Erythroblast (primary cell): ENCODE measurements around the gene TJP1.
"Not testable (repeated sequence)": the region's sequence is repeated elsewhere in the genome, so short reads cannot be mapped to it uniquely, and the experiment has no call there.

Experiments used
- DNase-seq, 2 experiments: peaks; one replicate each; lab custom pipeline; 2025; lab: John Stamatoyannopoulos, UW
- GATA1 ChIP-seq: IDR thresholded peaks from 2 replicates; pipeline ENCODE4 v1.6.1; 2011; ENCODE audit warnings: low read depth, mild to moderate bottlenecking, control low read depth, low read length, moderate library complexity
- POLR2A ChIP-seq: IDR thresholded peaks from 2 replicates; pipeline ENCODE4 v1.6.1; 2011; ENCODE audit warnings: mild to moderate bottlenecking, low read length

The TJP1 gene

DNA sequence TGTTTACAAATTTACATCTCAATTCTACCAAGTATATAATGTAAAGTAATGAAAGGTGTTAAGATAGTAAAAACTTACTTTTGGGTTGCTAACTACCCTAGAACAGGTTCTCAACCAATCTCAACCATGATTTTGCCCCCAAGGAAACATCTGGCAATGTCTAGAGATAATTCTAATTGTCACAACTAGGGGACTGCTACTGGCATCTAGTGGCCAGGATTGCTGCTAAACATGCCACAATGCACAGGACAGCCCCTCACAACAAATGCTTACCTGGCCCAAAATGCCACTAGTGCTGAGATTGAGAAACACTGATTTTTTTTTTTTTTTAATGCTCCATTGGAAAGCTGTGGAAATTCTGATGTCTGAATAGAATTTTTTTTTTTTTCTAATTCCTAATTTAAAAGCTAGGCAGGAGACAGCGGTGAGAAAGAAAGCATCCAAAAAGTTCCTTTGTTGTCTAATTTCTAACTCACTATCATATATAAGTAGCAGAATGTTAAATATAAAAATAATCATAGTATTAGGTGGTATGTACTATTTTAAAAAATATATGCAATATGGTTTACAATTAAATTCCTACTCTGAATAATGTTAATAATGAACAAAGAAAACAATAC lies 81.5 kb downstream of the TJP1 start:
- DNase-seq: no peak
- TF ChIP-seq POLR2A (no peak), GATA1 (no peak)

DNA sequence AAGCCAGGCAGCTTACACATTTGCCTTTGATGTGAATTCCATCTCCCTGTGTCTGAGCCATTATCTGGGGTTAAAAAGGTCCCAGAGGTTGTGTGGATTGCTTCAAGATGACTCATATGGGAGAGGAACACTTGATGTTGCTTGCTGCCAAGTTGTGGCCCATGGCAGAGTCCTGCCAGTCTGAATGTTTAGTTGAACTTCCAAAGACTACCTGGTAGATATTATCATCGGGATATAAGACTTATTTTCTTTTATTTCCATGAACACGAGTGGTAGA lies 85.6 kb downstream of the TJP1 start:
- DNase-seq: no peak

DNA sequence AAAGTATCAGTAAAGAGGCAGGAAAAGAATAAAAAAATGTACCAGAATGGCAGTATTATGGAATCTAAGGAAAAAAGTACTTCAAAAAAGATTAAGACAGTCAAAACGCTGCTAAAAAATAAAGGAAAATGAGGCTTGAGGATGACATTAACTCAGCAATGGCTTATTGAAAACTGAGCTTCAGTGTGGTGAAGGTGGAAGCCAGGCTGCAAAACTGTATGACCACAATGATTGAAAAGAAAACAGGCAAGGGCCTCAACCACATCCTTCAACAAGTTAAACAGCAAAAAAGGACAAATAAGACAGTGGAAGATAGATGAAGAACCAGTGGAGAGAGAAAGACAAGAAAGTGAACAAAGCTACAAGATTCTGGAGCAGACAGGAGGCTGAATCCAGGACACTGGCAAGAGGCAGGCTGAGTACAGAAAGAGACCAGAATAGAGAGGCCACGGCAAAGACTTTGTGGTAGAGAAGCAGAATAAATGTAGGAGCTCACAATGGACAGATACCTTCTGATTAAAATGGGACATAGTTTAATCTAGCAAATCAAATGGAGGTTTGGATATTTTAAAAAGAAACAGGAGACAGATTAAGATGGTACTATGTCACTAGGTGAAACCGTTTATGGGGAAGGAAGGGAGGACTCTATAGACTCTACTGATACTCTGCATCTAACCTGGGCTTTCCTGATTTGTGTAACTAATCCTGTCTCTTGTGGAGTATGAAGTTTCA lies 86.1 kb downstream of the TJP1 start:
- TF ChIP-seq GATA1: no peak
- TF ChIP-seq POLR2A: no peak
- no peak for DNase-seq

More for the DNA sequence above, 85.6 kb downstream of the TJP1 start:
- TF ChIP-seq POLR2A (no peak), GATA1 (no peak)

DNA sequence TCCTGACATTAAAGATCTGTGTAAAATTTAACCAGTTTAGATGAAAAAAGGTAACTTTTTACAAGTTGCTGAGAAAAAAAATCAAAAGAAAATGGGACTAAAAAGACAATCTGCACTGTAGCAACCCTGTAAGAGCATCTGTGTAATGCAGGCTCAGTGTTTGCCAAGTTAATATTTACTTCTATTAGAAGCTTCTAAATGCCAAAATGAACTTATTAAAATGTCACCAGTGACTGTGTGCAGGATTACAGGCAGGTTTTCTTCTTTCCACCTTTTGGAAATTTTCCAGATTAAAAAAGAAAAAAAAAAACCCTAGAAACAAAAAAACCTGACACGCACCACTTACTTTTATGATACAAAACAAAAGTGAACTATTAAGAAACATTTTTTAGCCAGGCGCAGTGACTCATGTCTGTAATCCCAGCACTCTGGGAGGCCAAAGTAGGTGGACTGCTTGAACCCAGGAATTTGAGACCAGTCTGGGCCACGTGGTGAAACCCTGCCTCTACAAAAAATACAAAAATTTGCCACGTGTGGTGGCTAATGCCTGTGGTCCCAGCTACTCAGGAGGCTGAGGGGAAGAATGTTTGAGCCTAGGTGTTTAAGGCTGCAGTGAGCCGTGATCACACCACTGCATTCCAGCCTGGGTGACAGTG lies 87.2 kb downstream of the TJP1 start:
- DNase-seq: no peak
- no peak for TF ChIP-seq GATA1
- no peak for TF ChIP-seq POLR2A

DNA sequence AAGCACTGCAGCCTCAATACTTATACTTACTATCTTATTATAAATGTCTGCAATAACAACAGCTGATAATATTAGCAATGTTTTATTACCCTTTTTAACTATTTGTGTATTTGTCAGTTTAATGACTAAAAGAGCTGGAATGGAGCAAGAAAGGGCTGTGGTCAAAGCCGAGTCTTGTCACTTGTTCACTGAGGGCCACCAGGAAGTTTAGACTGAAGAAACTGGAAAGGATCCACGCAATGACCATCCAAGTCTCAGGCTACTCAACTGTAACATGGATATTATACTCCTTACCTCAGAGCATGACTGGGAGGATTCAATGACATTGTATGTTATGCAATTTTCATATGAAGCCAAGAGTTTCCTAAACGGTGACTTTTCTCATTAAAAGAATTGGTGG lies 90.4 kb downstream of the TJP1 start:
- no peak for DNase-seq
- no peak for TF ChIP-seq GATA1
- TF ChIP-seq POLR2A: no peak

DNA sequence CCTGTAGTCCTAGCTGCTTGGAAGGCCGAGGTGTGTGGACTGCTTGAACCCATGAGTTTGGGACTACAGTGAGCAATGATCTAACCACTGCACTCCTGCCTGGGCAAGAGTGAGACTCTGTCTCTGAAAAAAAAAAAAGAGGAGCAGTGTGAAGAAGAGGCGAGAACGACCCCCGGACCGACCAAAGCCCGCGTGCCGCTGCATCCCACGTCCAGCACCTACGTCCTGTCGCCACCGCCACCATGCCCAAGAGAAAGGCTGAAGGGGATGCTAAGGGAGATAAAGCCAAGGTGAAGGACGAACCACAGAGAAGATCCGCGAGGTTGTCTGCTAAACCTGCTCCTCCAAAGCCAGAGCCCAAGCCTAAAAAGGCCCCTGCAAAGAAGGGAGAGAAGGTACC lies 91.8 kb downstream of the TJP1 start:
- DNase-seq: not testable (repeated sequence)

DNA sequence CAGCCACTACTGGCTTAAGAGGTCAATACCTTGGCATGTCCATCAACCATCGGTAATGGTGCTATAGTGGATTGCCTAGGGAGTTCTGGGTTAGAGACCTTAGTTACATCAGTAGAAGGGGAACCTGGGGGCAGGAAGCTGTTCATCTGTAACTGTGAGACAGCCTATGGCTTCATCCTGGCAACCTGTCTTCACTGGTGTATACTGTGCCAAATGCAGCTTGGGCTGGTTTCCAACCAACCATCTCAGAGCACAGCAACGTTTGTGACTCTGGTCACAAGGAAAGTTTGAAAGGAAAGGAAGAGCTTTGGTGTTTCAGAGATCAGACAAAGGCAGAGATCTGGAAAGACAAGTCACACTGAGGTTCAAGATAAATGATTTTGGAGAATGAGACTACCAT lies 93.8 kb downstream of the TJP1 start:
- DNase-seq: no peak
- TF ChIP-seq POLR2A: no peak
- no peak for TF ChIP-seq GATA1

DNA sequence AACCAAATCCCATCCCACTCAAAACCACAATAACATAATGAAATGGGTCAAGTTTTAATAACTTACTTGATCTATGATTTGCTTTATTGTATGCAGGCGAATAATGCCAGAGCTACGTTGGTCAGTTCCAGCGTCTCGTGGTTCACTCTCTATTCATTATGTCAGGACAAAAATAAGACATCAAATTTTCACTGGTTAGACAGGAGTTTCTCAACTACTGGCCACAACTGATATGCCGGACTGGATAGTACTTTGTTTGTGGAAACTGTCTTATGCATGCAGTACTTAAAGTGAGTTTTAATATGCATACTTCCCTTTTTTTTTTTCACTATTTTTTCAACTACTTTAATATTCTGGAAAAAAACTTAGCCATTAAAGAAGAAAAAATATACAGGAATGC lies 94.4 kb downstream of the TJP1 start:
- TF ChIP-seq POLR2A (no peak), GATA1 (no peak)
- no peak for DNase-seq

DNA sequence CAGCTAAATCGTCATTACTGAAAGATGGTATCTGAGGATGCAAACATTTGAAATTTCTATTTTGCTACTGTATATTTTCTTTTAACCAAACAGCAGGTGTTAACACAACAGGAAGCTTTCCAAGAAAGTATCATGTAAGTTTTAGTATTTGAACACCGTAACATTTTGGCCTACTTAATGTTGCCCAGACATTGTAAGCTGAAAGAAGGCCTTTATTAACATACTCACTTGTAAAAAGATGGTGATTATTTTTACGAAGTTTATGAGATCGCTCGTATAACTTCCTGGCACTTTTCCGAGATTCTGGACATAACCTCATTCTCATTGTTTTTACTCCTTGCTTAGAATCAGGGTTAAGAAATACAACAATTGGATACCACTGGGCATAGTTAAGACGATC lies 95.7 kb downstream of the TJP1 start:
- DNase-seq: no peak
- TF ChIP-seq POLR2A (no peak), GATA1 (no peak)

DNA sequence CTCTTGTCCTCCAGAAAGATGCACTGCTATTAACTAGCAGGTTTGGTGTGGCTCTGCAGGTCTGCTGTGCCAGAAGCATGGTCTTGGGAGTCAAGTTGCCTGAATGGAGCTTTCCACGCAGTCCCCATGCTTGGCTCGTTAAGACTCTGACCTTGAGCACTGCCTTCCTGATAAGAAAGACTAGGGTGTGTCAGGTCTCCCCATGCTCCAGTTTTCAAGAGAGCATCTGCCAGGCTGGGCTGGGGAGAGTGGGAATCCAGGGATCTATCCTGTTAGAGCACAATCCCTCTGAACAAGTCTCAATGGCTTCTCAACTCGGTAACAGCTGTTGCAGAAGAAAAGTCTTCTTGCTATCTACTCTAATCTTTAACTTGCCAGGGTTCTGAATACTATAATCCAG lies 98.2 kb downstream of the TJP1 start:
- no peak for DNase-seq
- TF ChIP-seq POLR2A (no peak), GATA1 (no peak)

DNA sequence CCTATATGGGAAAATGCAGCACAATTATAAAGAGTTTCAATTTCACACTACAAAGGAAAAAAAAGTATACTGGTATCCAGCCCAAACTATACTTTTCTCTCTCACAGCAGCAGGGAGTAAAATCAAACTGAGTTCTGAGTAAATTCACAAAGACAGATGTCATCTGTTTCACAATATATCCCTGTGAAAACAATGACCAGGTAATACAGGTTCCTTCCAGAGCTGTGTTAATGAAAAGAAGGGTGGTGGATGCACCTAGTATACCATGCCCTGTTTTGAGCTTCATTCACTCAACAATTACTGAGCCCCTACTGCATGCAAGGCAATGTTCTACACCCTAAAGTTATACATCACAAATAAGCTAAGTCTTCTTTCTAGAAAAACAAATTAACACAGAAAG lies 108.5 kb downstream of the TJP1 start:
- no peak for DNase-seq
- TF ChIP-seq POLR2A (no peak), GATA1 (no peak)

DNA sequence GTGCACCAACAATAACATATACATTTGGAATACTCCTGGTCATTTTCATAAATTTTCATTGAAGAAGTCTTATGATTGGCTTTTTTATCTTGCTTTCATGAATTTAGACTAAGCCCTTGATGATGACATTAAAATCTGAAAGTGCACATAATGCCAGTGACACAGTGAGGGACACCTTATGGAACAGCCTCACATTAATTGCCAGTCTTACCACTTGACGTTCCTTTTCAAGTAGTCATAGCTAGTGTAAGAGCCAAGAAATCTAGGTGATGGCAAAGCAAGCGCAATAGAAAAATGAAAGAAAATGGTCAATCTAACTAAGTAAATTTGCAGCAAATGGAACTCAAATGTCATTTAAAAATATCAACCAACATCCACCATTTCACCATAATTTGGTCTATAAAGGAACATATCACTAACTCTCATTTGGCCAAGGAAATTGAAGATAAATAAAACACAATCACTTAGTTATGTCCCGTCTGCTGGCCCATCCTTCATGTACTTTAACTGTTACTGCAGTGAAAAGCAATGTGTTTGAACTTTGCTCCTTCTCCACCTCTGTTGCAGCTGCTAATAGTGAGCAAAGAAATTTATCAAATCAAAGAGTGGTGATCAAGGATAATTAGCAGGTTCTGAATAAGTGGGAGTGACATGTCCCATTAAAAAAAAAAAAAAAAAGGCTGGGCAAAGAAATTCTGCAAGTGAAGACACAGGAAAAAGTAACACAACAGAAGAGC lies 110.0 kb downstream of the TJP1 start:
- DNase-seq: no peak
- no peak for TF ChIP-seq GATA1
- TF ChIP-seq POLR2A: no peak

DNA sequence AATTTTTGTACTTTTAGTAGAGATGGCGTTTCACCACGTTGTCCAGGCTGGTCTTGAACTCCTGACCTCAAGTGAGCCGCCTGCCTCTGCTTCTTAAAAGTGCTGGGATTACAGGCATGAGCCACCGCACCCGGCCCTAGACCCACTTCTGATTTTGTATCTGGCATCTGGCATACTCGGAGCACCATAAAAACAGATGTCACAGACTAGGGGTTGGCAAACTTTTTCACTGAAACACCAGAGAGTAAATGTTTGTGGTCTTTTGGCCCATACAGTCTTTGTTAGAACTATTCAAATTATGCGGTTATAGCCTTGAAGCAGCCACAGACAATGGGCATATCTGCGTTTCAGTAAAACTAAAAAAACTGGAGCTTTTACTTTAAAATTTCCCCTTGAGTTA lies 110.7 kb downstream of the TJP1 start:
- no peak for DNase-seq
- TF ChIP-seq GATA1 (no peak), POLR2A (no peak)

DNA sequence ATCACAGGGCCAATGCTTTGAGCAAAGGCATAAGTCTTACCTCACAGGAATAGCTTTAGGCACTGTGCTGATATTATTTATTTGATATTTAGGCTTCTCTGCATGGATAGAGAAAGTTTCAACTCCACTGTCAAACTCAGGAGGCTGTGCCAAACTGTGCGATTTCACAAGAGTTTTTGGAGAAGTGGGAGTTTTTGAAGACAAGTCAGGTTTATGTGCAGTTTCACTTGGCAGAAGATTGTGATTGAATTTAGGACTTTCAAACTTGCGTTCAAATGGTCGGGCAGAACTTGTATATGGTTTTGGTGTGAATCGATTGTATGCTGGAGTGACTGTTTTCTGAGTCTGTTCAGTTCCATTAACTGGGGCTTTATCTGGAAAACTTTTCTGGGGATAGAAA lies 113.7 kb downstream of the TJP1 start:
- DNase-seq: no peak
- no peak for TF ChIP-seq POLR2A
- TF ChIP-seq GATA1: no peak
